Caco-2 (cell line): ENCODE results near the gene KRTAP12-3. TPM values are rescaled to one million over a fixed set of nuclear protein-coding genes. Genes with fewer than 3 reads are reported as not detected.

ENCODE experiments used
- BruUV-seq: library from RNA; stranded (reverse); fragments of 400-500 nt; replicated peaks from 2 replicates; lab custom pipeline; 2021; lab: Mats Ljungman, UMichigan
- CTCF ChIA-PET: fragments of 300-600 bp; sonication (Branson Sonifier 250); formaldehyde crosslinking; loops from one replicate; lab custom pipeline; 2022; ENCODE audit warnings: antibody characterized with exemption; lab: Charles Lee
- POLR2A ChIA-PET: fragments of 300-600 bp; sonication (Branson Sonifier 250); formaldehyde crosslinking; loops from one replicate; lab custom pipeline; 2022; ENCODE audit warnings: antibody characterized with exemption; lab: Charles Lee
- DNase-seq, 2 experiments: peaks; one replicate each; pipeline versions ENCODE4 v3.0.0 to v3.0.0-alpha.2; 2020 to 2022
- H3K27me3 ChIP-seq: replicated peaks from 2 replicates; pipeline ENCODE4 v1.6.0; 2011; ENCODE audit warnings: low read length; ENCODE audit not compliant: control insufficient read depth, insufficient read depth
- H3K36me3 ChIP-seq: 2 replicates; pipeline ENCODE4 v1.5.1; 2011; ENCODE audit warnings: low read length; ENCODE audit not compliant: control insufficient read depth, insufficient read depth
- H3K4me1 ChIP-seq: fragments of 250-450 bp; sonication (Bioruptor Pico); 2 replicates; pipeline ENCODE4 v1.5.1; 2020; ENCODE audit warnings: mild to moderate bottlenecking
- H3K4me3 ChIP-seq: 2 replicates; pipeline ENCODE4 v1.5.1; 2011; ENCODE audit warnings: low read depth, mild to moderate bottlenecking, control low read depth, low read length
- H3K9me3 ChIP-seq: fragments of 250-450 bp; sonication (Bioruptor Pico); 2 replicates; pipeline ENCODE4 v1.5.1; 2020; ENCODE audit warnings: mild to moderate bottlenecking, moderate library complexity
- H3K27ac Mint-ChIP-seq: one replicate; pipeline ENCODE4 v1.8.0; 2022; ENCODE audit warnings: mixed read lengths; ENCODE audit not compliant: unreplicated experiment
- H3K27me3 Mint-ChIP-seq: one replicate; pipeline ENCODE4 v1.8.0; 2022; ENCODE audit warnings: mixed read lengths; ENCODE audit not compliant: insufficient read depth, unreplicated experiment
- H3K36me3 Mint-ChIP-seq: one replicate; pipeline ENCODE4 v1.8.0; 2022; ENCODE audit warnings: mild to moderate bottlenecking, mixed read lengths; ENCODE audit not compliant: insufficient read depth, unreplicated experiment
- H3K4me1 Mint-ChIP-seq: one replicate; pipeline ENCODE4 v1.8.0; 2022; ENCODE audit warnings: low read depth, mixed read lengths; ENCODE audit not compliant: unreplicated experiment
- H3K4me3 Mint-ChIP-seq: one replicate; pipeline ENCODE4 v1.8.0; 2022; ENCODE audit warnings: mild to moderate bottlenecking, moderate library complexity, mixed read lengths; ENCODE audit not compliant: unreplicated experiment
- H3K9me3 Mint-ChIP-seq: one replicate; pipeline ENCODE4 v1.8.0; 2022; ENCODE audit warnings: mixed read lengths; ENCODE audit not compliant: unreplicated experiment
- CTCF ChIP-seq, 2 experiments: fragments of 200-600 bp in 1 of 2; IDR thresholded peaks; 1 replicate in 1 of 2; 2 replicates in 1 of 2; pipeline versions ENCODE4 v1.5.1 to v1.8.0; 2011 to 2022; ENCODE audit warnings: antibody characterized with exemption in 1 of 2, control low read depth in 1 of 2, inconsistent platforms in 1 of 2, low read depth in 1 of 2, low read length in 1 of 2, mild to moderate bottlenecking in 1 of 2, moderate library complexity in 1 of 2; ENCODE audit not compliant: insufficient read depth in 1 of 2, severe bottlenecking in 1 of 2, unreplicated experiment in 1 of 2
- intact Hi-C: fragments of 100-400 bp; cut with micrococcal nuclease; formaldehyde crosslinking; loops from one replicate; pipeline ENCODE4 v1.10.0; 2022; ENCODE audit not compliant: unreplicated experiment
- total RNA-seq: library from RNA; stranded (reverse); gene quantifications from 2 replicates; pipeline ENCODE4 v1.2.3, GENCODE V29; 2022

Gene KRTAP12-3
- total RNA-seq, 1 experiment from 2014 or later, result not detected

- Mint-ChIP-seq H3K27ac (no peak overlapping the region), H3K9me3 (peaks cover 41% of the 10 kb centered on the region), H3K27me3 (peaks cover 6% of the 10 kb centered on the region), H3K36me3 (no peaks in the 10 kb centered on the region), H3K4me1 (no peaks in the 10 kb centered on the region), H3K4me3 (no peak overlapping the region)
- H3K36me3 ChIP-seq, result no peaks in the 10 kb centered on the region
- TF ChIP-seq CTCF (IDR thresholded peaks at IDR 0.05; ENCODE audit: insufficient read depth in 1 of 2, low read depth in 1 of 2, low read length in 1 of 2, severe bottlenecking in 1 of 2, unreplicated experiment in 1 of 2), result no peak
- intact Hi-C loops, result no loop called here
- no peak for DNase-seq
- ChIA-PET POLR2A (no interaction called here), CTCF (no interaction called here)
- no peak overlapping the region for H3K4me3 ChIP-seq
- 0 out of 2 replicates have a peak, but pooled peaks cover 5% of the 10 kb centered on the region for H3K9me3 ChIP-seq
- H3K27me3 ChIP-seq, result no peaks in the 10 kb centered on the region
- no TSS peak for BruUV-seq
- no peaks in the 10 kb centered on the region for H3K4me1 ChIP-seq
These were observed 46.2 kb upstream of the KRTAP12-3 start for GRCh38 chr21:44611551-44611950.

- BruUV-seq, result no TSS peak
These were observed 45.7 kb upstream of the KRTAP12-3 start, which contains the start of gene KRTAP10-8 for GRCh38 chr21:44612029-44612486. TSS of gene KRTAP10-8 (plus strand) at chr21:44612079. CDS start at chr21:44612101, 22 bp downstream.

GRCh38 chr21:44612669-44613229 is 45.0 kb upstream of the KRTAP12-3 start:
- H3K27me3 ChIP-seq, result no peaks in the 10 kb centered on the region
- no peak overlapping the region for H3K4me3 ChIP-seq
- CTCF ChIA-PET, result no interaction called here
- H3K36me3 ChIP-seq, result no peaks in the 10 kb centered on the region
- Mint-ChIP-seq H3K4me3 (no peak overlapping the region), H3K36me3 (no peaks in the 10 kb centered on the region), H3K27me3 (peaks cover 6% of the 10 kb centered on the region), H3K9me3 (peaks cover 41% of the 10 kb centered on the region), H3K27ac (no peak overlapping the region), H3K4me1 (no peaks in the 10 kb centered on the region)
- TF ChIP-seq CTCF (IDR thresholded peaks at IDR 0.05; ENCODE audit: insufficient read depth in 1 of 2, low read depth in 1 of 2, low read length in 1 of 2, severe bottlenecking in 1 of 2, unreplicated experiment in 1 of 2), result no peak
- intact Hi-C loops, result no loop called here
- no peaks in the 10 kb centered on the region for H3K4me1 ChIP-seq
- no TSS peak for BruUV-seq
- no peak for DNase-seq
- 0 out of 2 replicates have a peak, but pooled peaks cover 5% of the 10 kb centered on the region for H3K9me3 ChIP-seq
- POLR2A ChIA-PET, result no interaction called here

More at GRCh38 chr21:44612029-44612486, 45.7 kb upstream of the KRTAP12-3 start, which contains the start of gene KRTAP10-8:
- Mint-ChIP-seq H3K4me1 (no peaks in the 10 kb centered on the region), H3K27ac (no peak within 1 kb of the TSS), H3K36me3 (no peaks in the 10 kb centered on the region), H3K27me3 (peaks cover 6% of the 10 kb centered on the region), H3K4me3 (no peak within 1 kb of the TSS), H3K9me3 (peaks cover 41% of the 10 kb centered on the region)
- DNase-seq, result no peak
- intact Hi-C loops, result no loop called here
- POLR2A ChIA-PET, result no interaction called here
- Histone ChIP-seq H3K4me3 (no peak within 1 kb of the TSS), H3K9me3 (0 out of 2 replicates have a peak, but pooled peaks cover 5% of the 10 kb centered on the region), H3K36me3 (no peaks in the 10 kb centered on the region), H3K27me3 (no peaks in the 10 kb centered on the region), H3K4me1 (no peaks in the 10 kb centered on the region)
- no peak for TF ChIP-seq CTCF (IDR thresholded peaks at IDR 0.05; ENCODE audit: insufficient read depth in 1 of 2, low read depth in 1 of 2, low read length in 1 of 2, severe bottlenecking in 1 of 2, unreplicated experiment in 1 of 2)
- CTCF ChIA-PET, result no interaction called here
